ENCODE measurements around the gene LMAN1L. TPM values are rescaled to one million over a fixed set of nuclear protein-coding genes. Genes with fewer than 3 reads are reported as not detected.
A peak's percentile ranks its signal among the peaks of the same experiment; 100 is the strongest.

Gene LMAN1L
- polyA plus RNA-seq, 3 donors, result 0.08 TPM; not detected in 2

GRCh38 chr15:74857082-74857655, 44.5 kb downstream of the LMAN1L start:
- no peaks in the 10 kb centered on the region for H3K27me3 Mint-ChIP-seq (ENCODE audit: low read depth in 3 of 3)
- Histone ChIP-seq H3K9me3 (replicated peaks in 1 of 2; ENCODE audit: control insufficient read depth in 1 of 2, insufficient read depth in 1 of 2, low read length in 2 of 2) (no peaks in the 10 kb centered on the region), H4K20me1 (ENCODE audit: insufficient read depth, low read length) (peaks cover 99% of the 10 kb centered on the region), H3K36me3 (replicated peaks in 1 of 2; ENCODE audit: control insufficient read depth in 1 of 2, insufficient read depth in 2 of 2, low read length in 2 of 2) (peaks cover 36 to 48% of the 10 kb centered on the region in 2 donors), H2AFZ (ENCODE audit: insufficient read depth, low read depth, low read length, poor library complexity, severe bottlenecking) (no peak overlapping the region), H3K27me3 (ENCODE audit: control insufficient read depth in 2 of 2, insufficient read depth in 2 of 2, low read length in 2 of 2) (no peaks in the 10 kb centered on the region), H3K4me3 (replicated peaks in 1 of 3; ENCODE audit: low read depth in 2 of 3, low read length in 3 of 3) (no peak overlapping the region), H3K9ac (ENCODE audit: insufficient read depth, low read length, poor library complexity, severe bottlenecking) (no peak overlapping the region), H3K4me2 (replicated peaks; ENCODE audit: extremely low read depth, low read length, poor library complexity, severe bottlenecking) (no peak overlapping the region), H3K4me1 (ENCODE audit: control insufficient read depth in 1 of 2, insufficient read depth in 2 of 2, low read length in 2 of 2) (peaks cover 4 to 14% of the 10 kb centered on the region in 2 donors), H3K27ac (ENCODE audit: low read depth in 1 of 2, low read length in 2 of 2) (peak overlapping the region in 1 of 2 donors; percentile 42), H3K79me2 (ENCODE audit: insufficient read depth, low read length) (peaks cover 83% of the 10 kb centered on the region)
- intact Hi-C loops (cut with micrococcal nuclease), result no loop called here
- H3K36me3 Mint-ChIP-seq, result peaks cover 34 to 56% of the 10 kb centered on the region in 2 donors
- no peak for DNase-seq
- TF ChIP-seq CTCF (IDR thresholded peaks at IDR 0.05), result no peak
- WGBS (ENCODE audit: insufficient coverage), result 63% methylated on average over 2 of the region's 5 CpGs
- H3K4me3 Mint-ChIP-seq, result no peak overlapping the region
- peaks cover 32% of the 10 kb centered on the region for H3K4me1 Mint-ChIP-seq
- peak overlapping the region in 4 of 7 donors; percentile 30 to 78 (median 49) for H3K27ac Mint-ChIP-seq
- no peaks in the 10 kb centered on the region for H3K9me3 Mint-ChIP-seq

- intact Hi-C loops (cut with micrococcal nuclease), result no loop called here
- Histone ChIP-seq H2AFZ (ENCODE audit: insufficient read depth, low read depth, low read length, poor library complexity, severe bottlenecking) (no peak overlapping the region), H3K4me2 (replicated peaks; ENCODE audit: extremely low read depth, low read length, poor library complexity, severe bottlenecking) (no peak overlapping the region), H3K9ac (ENCODE audit: insufficient read depth, low read length, poor library complexity, severe bottlenecking) (no peak overlapping the region), H3K9me3 (replicated peaks in 1 of 2; ENCODE audit: control insufficient read depth in 1 of 2, insufficient read depth in 1 of 2, low read length in 2 of 2) (no peaks in the 10 kb centered on the region), H3K4me1 (ENCODE audit: control insufficient read depth in 1 of 2, insufficient read depth in 2 of 2, low read length in 2 of 2) (peaks cover 4 to 14% of the 10 kb centered on the region in 2 donors), H4K20me1 (ENCODE audit: insufficient read depth, low read length) (peaks cover 99% of the 10 kb centered on the region), H3K36me3 (replicated peaks in 1 of 2; ENCODE audit: control insufficient read depth in 1 of 2, insufficient read depth in 2 of 2, low read length in 2 of 2) (peaks cover 30 to 41% of the 10 kb centered on the region in 2 donors), H3K79me2 (ENCODE audit: insufficient read depth, low read length) (peaks cover 86% of the 10 kb centered on the region), H3K27ac (ENCODE audit: low read depth in 1 of 2, low read length in 2 of 2) (peak overlapping the region in 1 of 2 donors; percentile 42), H3K4me3 (replicated peaks in 1 of 3; ENCODE audit: low read depth in 2 of 3, low read length in 3 of 3) (no peak overlapping the region), H3K27me3 (ENCODE audit: control insufficient read depth in 2 of 2, insufficient read depth in 2 of 2, low read length in 2 of 2) (no peaks in the 10 kb centered on the region)
- no peaks in the 10 kb centered on the region for H3K9me3 Mint-ChIP-seq
- TF ChIP-seq CTCF (IDR thresholded peaks at IDR 0.05), result no peak
- H3K27me3 Mint-ChIP-seq (ENCODE audit: low read depth in 3 of 3), result no peaks in the 10 kb centered on the region
- no peak overlapping the region for H3K4me3 Mint-ChIP-seq
- peaks cover 32% of the 10 kb centered on the region for H3K4me1 Mint-ChIP-seq
- H3K27ac Mint-ChIP-seq, result peak overlapping the region in 5 of 7 donors; percentile 30 to 78 (median 53)
- peaks cover 28 to 50% of the 10 kb centered on the region in 2 donors for H3K36me3 Mint-ChIP-seq
- no peak for DNase-seq
- 97% methylated on average over 6 of the region's 9 CpGs for WGBS (ENCODE audit: insufficient coverage)
These were observed 45.2 kb downstream of the LMAN1L start for GRCh38 chr15:74857671-74858368.

Data from CD14-positive monocyte (primary cell).